ENCODE results near the gene TMEM232.

TMEM232 gene

DNA sequence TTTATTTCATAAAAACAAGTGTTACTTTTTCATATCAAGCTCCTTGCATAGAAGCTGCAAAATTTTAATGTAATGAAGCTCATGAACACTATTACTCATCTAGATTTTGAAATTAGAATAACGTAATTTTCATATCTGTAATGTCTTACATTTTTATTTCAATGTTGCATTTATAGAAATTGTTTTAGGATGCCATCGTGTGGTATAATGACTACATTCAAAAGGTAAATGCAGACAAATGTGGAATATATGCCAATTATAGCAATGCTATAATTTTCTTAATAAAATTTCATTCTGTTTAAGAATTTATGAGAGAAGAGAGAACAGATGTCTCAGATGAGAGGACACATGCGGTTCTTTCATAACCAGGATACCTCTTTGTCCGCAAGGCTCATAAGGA lies 230.2 kb downstream of the TMEM232 start:
- no peak for FAIRE-seq
- DNase-seq (ENCODE audit: insufficient read length, low spot score), result no peak
- TF ChIP-seq, protein P1, sequence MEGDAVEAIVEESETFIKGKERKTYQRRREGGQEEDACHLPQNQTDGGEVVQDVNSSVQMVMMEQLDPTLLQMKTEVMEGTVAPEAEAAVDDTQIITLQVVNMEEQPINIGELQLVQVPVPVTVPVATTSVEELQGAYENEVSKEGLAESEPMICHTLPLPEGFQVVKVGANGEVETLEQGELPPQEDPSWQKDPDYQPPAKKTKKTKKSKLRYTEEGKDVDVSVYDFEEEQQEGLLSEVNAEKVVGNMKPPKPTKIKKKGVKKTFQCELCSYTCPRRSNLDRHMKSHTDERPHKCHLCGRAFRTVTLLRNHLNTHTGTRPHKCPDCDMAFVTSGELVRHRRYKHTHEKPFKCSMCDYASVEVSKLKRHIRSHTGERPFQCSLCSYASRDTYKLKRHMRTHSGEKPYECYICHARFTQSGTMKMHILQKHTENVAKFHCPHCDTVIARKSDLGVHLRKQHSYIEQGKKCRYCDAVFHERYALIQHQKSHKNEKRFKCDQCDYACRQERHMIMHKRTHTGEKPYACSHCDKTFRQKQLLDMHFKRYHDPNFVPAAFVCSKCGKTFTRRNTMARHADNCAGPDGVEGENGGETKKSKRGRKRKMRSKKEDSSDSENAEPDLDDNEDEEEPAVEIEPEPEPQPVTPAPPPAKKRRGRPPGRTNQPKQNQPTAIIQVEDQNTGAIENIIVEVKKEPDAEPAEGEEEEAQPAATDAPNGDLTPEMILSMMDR (IDR thresholded peaks at IDR 0.05; ENCODE audit: insufficient read depth, missing control alignments), result peak; percentile 28

DNA sequence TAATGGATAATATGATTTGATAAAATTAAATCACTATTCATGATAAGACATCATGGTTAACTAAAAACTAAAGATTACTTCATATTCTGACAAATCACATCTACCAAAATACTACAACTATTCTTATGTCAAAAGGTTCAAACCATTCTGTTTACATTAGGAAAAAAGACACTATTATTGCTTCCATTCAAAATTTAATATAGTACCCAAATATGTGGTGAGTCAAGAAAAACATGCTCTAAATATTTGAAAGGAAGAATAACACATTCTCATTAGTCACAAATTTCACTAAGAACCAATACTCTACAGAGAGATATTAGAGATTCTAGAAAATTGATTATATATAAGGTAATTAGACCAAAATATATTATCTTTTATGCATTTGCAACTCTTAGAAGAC lies 234.0 kb downstream of the TMEM232 start:
- FAIRE-seq (no peak), DNase-seq (ENCODE audit: insufficient read length, low spot score) (no peak)
- TF ChIP-seq, protein P1 (IDR thresholded peaks at IDR 0.05; ENCODE audit: insufficient read depth, missing control alignments), result no peak

DNA sequence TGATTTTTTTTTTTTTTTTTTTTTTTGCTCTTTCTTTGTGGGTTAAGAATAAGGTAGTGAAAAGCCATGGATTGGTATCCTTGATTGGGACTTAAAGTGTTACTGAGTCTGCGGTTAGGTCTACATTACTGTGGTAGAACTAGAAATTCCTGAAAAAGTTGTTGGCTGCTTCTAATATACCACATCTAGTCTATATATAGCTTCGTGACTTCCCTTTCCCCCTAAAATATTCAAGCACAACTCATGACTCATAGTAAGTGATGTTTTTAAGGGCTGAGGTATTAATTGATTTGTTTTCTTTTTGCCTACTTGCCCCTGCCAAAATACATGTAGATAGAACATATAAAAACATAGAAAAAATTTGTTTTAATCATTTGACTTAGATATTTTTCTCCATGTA lies 247.6 kb downstream of the TMEM232 start:
- TF ChIP-seq, protein P1 (IDR thresholded peaks at IDR 0.05; ENCODE audit: insufficient read depth, missing control alignments), result no peak
- DNase-seq (ENCODE audit: insufficient read length, low spot score) (no peak), FAIRE-seq (no peak)

DNA sequence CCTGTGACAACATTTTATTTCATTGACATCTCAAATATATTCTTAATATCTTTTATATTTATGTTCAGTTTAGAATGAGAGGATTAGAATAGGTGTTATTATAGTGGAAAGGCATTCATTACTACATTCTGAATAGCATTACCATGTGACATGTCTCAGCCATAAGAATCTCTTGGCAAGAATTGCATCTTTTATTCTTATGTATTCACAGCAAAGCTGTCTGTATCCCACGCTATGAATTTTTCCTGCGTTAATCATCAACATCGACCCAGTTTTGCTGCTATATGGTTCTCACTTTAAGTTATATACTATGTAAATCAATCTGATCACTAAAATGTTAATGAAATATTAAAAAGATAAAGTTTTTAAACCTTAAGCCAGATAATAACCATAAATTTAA lies 248.6 kb downstream of the TMEM232 start:
- DNase-seq (ENCODE audit: insufficient read length, low spot score), result no peak
- TF ChIP-seq, protein P1 (IDR thresholded peaks at IDR 0.05; ENCODE audit: insufficient read depth, missing control alignments), result no peak
- no peak for FAIRE-seq

DNA sequence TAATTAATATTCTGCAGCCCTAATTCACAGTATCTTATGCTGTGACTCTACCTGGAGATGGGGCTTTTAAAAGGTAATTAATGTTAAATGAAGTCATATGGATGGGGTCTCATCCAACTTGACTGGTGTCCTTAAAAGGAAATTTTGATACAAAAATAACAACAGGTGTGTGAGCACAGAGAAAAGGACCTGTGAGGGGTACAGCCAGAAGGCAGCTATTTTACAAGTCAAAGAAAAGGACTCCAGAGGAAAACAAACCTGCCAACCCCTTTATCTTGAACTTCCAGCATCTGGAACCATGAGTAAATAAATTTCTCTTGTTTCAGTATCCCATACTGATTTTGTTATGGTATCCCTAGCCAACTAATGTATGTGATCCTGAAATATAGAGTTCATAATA lies 250.3 kb downstream of the TMEM232 start:
- DNase-seq (ENCODE audit: insufficient read length, low spot score), result no peak
- TF ChIP-seq, protein P1 (IDR thresholded peaks at IDR 0.05; ENCODE audit: insufficient read depth, missing control alignments), result no peak
- FAIRE-seq, result no peak

DNA sequence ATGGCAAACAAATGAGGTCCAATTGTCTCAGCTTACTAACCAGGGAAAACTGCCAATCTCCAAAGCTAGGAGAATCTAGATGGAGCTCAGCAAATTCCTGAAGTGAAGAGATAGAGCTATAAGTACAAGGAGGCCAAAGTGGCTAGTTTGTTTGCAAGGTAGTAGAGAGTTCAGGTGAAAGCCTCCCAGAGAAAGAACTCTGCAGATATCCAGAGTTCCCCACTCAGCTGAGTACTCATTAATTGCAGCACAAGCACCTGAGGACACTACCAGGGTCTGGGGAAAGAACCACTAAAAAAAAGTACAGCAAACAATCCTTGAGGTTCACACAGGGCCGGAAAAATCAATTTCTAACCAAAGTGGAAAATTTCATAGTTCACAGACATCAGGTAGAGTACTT lies 250.9 kb downstream of the TMEM232 start:
- DNase-seq (ENCODE audit: insufficient read length, low spot score) (no peak), FAIRE-seq (no peak)
- TF ChIP-seq, protein P1 (IDR thresholded peaks at IDR 0.05; ENCODE audit: insufficient read depth, missing control alignments), result no peak

DNA sequence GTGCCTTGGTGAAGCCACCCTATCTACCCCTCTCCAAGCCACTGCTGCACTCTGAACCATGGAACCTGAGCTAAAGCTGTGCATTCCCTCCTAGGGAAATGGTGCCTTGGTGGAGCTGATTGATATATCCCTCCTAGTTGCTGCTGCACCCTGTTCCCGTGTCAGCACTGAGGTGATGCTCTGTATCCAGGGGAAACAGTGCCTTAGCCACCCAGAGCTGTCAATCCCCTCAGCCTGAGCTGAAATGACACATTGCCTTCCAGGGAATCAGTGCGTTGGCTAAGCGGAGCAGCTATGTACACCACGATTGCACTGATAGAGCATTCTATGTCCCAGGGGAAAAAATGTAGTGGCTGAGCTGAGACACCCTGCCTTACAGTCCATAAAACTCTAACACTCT lies 257.0 kb downstream of the TMEM232 start:
- TF ChIP-seq, protein P1 (IDR thresholded peaks at IDR 0.05; ENCODE audit: insufficient read depth, missing control alignments), result no peak
- no peak for DNase-seq (ENCODE audit: insufficient read length, low spot score)
- no peak for FAIRE-seq

Measured in D721Med (cell line).